ENCODE results near the gene GZF1. TPM values are rescaled to one million over a fixed set of nuclear protein-coding genes. Genes with fewer than 3 reads are reported as not detected.

GZF1 gene
- total RNA-seq, 1 experiment from 2014 or later = 17.0 TPM

- no peak overlapping the region for H2AK5ac ChIP-seq (ENCODE audit: insufficient read length, low read length)
- H3K9ac ChIP-seq (ENCODE audit: extremely low read depth, insufficient read length, low read length) = no peak overlapping the region
- TF ChIP-seq CTCF (conservative IDR thresholded peaks at IDR 0.05) = no peak
- no peaks in the 10 kb centered on the region for H3K23me2 ChIP-seq (ENCODE audit: insufficient read length, low read depth, low read length, poor library complexity, severe bottlenecking)
- peaks cover 2% of the 10 kb centered on the region; the same call in 1 of the 2 replicates for H3K79me2 ChIP-seq (ENCODE audit: insufficient read depth, low read length)
- H2BK20ac ChIP-seq (ENCODE audit: low read depth, low read length, poor library complexity, severe bottlenecking) = no peak overlapping the region
- H3K27ac ChIP-seq (ENCODE audit: insufficient read length, low read depth, low read length) = no peak overlapping the region
- no peaks in the 10 kb centered on the region for H3K79me1 ChIP-seq (ENCODE audit: insufficient read depth, low read depth, low read length, poor library complexity, severe bottlenecking)
- no peaks in the 10 kb centered on the region for H3K9me3 ChIP-seq (ENCODE audit: control insufficient read depth, low read depth, low read length)
- no peak overlapping the region for H2BK15ac ChIP-seq (ENCODE audit: low read depth, low read length)
- H2BK5ac ChIP-seq (ENCODE audit: insufficient read length, low read length) = no peak overlapping the region
- Mint-ChIP-seq H3K27ac (peak overlapping the region in 1 of 3 experiments; percentile 36; a peak in 2 of 7 replicates), H3K27me3 (ENCODE audit: low read depth) (no peaks in the 10 kb centered on the region), H3K9me3 (no peaks in the 10 kb centered on the region), H3K4me1 (peaks cover 3 to 6% of the 10 kb centered on the region in 2 experiments; a peak in 3 of 4 replicates), H3K36me3 (ENCODE audit: insufficient read depth in 1 of 3, low read depth in 3 of 3) (peaks cover 23 to 79% (median 59%) of the 10 kb centered on the region in 3 experiments), H3K4me3 (no peak overlapping the region)
- no peak overlapping the region for H4K5ac ChIP-seq (ENCODE audit: insufficient read length, low read depth, low read length)
- H3K4ac ChIP-seq (ENCODE audit: low read depth, low read length) = no peak overlapping the region
- H2BK120ac ChIP-seq (ENCODE audit: low read depth, low read length, poor library complexity, severe bottlenecking) = no peak overlapping the region
- no peak overlapping the region for H3T11ph ChIP-seq (ENCODE audit: low read length)
- H4K8ac ChIP-seq (replicated peaks; ENCODE audit: insufficient read length, low read depth, low read length) = no peak overlapping the region
- no peaks in the 10 kb centered on the region for H4K20me1 ChIP-seq (ENCODE audit: control insufficient read depth, insufficient read depth, insufficient read length)
- H2BK12ac ChIP-seq (ENCODE audit: insufficient read length, low read depth, low read length) = no peak overlapping the region
- no peak overlapping the region for H2AFZ ChIP-seq (ENCODE audit: low read length)
- no peak overlapping the region for H4K91ac ChIP-seq (ENCODE audit: insufficient read length, low read depth, low read length)
- no peak overlapping the region for H3K18ac ChIP-seq (ENCODE audit: insufficient read length, low read depth, low read length)
- WGBS (ENCODE audit: extremely low coverage, insufficient read length, low lambda C conversion rate) = no CpG with 5 or more reads among the region's 5 CpGs
- H3K4me1 ChIP-seq (ENCODE audit: insufficient read depth, low read length) = no peaks in the 10 kb centered on the region
- no peak overlapping the region for H3K56ac ChIP-seq (ENCODE audit: insufficient read length, low read depth, low read length)
- DNase-seq = no peak
- no peak overlapping the region for H3K14ac ChIP-seq (ENCODE audit: insufficient read depth, low read length)
- H3K27me3 ChIP-seq (ENCODE audit: insufficient read depth, low read length) = no peaks in the 10 kb centered on the region
- H3K4me2 ChIP-seq (ENCODE audit: insufficient read depth, insufficient read length, low read length) = no peak overlapping the region
- H3K23ac ChIP-seq (ENCODE audit: insufficient read length, low read depth, low read length) = no peak overlapping the region
Measured at GRCh38 chr20:23370274-23370673, 8.3 kb downstream of the GZF1 start.
